GM18868 (cell line): Measurements from ENCODE around the gene PDCD11.

ENCODE experiments used
- ATAC-seq: cut with Tn5 transposase; IDR thresholded peaks from one replicate; pipeline ENCODE4 v1.9.1; 2021; ENCODE audit warnings: mild to moderate bottlenecking, moderate library complexity; ENCODE audit not compliant: unreplicated experiment

Gene PDCD11

DNA sequence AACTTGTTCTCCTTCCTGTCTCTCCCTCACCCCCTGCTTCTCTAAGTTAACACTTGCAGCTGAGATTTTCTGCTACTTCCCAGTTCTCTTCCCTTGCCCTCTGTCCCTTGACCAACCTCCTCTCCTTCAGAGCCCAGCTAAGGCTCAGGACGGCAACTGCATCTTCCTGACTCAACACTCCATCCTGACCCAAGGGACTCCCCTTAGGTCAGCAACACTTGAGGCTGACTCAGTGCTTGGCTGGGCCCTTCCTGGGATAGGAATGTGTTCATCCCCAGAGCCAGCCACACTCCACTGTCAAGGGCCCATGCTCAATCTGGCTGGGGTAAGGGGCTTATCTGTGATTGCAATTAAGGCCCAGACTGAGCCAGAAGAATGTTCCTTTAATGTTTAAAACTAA lies 52.3 kb downstream of the PDCD11 start:
- no peak for ATAC-seq

GRCh38 chr10:103449208-103450144 lies 53.0 kb downstream of the PDCD11 start:
- ATAC-seq: no peak

- no peak for ATAC-seq
Measured at GRCh38 chr10:103450201-103450695, 53.8 kb downstream of the PDCD11 start.

- no peak for ATAC-seq
Measured at GRCh38 chr10:103451091-103451813, 54.8 kb downstream of the PDCD11 start.

GRCh38 chr10:103451831-103452505 lies 55.5 kb downstream of the PDCD11 start, which contains the start of gene CALHM2:
CALHM2 (minus strand) TSS chr10:103452370; CDS start chr10:103449941, 2,429 bp downstream.
- peak; percentile 74 for ATAC-seq

GRCh38 chr10:103452506-103453230 lies 56.2 kb downstream of the PDCD11 start:
- ATAC-seq: peak; percentile 4

GRCh38 chr10:103454026-103454425 lies 57.6 kb downstream of the PDCD11 start:
- ATAC-seq: no peak

DNA sequence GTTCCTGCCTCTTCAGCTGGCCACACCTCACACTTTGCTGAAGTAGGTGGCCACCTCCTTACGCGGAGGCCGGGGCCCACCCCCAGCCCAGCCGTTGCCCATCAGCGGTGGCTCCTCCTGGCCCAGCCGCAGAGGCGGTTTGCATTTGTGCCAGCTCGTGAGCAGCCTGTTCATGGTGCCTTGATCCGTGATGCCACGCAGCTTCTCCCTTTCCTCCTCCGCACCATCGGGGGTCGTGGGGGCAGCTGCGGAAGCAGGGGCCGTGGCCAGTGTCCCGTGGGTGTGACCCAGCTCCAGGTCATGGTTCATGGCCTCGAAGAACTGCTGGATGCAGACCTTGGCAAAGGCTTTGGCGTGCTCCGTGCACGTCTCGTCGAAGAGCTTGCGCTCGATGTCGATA lies 58.8 kb downstream of the PDCD11 start:
- no peak for ATAC-seq

GRCh38 chr10:103456074-103456660 lies 59.7 kb downstream of the PDCD11 start:
- ATAC-seq: no peak

- ATAC-seq: no peak
Measured at GRCh38 chr10:103457176-103457712, 60.8 kb downstream of the PDCD11 start.

DNA sequence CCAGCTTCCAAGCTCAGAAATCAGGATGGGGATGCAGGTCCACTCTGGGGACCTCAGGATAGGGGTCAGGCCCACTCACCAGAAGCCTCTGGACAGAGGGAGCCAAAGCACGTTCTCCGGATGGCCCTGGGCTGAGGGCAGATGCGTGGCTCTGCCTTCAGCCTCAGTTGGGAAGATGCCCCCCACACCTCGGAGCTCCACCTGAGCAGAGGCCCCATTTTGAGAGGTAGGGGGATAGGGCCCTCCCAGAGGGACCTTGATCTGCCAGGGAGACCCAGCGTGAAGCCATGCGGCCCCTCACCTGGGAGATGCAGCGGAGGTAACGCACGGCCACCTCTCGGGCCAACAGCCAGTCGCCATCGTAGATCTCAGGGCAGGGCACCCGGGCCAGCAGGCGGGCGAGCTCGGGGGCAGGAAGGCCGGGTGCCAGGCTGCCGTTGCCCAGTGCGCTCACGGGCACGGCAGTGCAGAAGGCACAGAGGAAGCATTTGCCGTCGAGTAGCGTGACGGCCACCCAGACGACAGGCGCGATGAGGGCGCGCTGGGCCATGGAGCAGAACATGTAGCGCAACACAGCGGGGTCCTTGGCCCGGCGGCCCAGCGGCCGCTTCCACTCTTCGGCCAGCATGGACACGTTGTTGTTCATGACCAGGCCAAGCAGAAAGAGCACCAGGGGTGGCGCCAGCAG lies 61.6 kb downstream of the PDCD11 start:
- ATAC-seq: no peak

GRCh38 chr10:103458720-103459119 lies 62.3 kb downstream of the PDCD11 start, which contains the start of gene CALHM1:
CALHM1 (minus strand) TSS chr10:103458900; CDS start chr10:103458751, 149 bp downstream.
- no peak for ATAC-seq

DNA sequence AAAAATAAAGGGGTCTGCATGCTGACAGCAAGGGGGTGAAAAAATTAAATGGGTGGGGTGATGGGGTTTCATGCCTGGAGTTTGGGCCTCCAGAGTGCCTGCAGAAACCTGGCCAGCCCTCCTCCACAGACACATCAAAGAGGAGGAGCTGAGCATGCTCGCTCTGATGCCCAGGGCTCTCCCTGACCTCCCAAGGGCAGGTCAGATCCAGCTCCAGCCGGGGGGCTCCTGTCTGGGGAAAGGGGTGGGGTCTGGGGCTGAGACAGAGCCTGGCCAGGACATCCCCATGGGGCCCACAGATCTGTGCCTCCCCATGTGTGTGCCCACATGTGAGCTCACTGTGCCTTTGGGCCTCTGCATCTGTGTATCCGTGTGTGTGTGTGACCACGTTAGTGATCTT lies 63.2 kb downstream of the PDCD11 start:
- ATAC-seq: no peak

DNA sequence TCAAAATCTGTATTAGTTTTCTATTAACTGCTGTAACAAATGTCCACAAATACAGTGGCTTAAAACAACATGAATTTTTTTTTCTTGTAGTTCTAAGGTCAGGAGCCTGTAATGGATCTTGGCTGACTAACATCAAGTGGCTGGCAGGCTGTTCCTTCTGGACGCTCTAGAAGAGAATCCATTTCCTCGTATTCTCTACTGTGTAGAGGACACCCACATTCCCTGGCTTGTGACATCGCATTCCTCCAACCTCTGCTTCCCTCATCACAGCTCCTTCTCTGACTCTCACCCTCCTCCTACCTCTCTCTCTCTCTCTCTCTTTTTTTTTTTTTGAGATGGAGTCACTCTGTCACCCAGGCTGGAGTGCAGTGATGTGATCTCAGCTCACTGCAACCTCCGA lies 67.1 kb downstream of the PDCD11 start:
- ATAC-seq: no peak

DNA sequence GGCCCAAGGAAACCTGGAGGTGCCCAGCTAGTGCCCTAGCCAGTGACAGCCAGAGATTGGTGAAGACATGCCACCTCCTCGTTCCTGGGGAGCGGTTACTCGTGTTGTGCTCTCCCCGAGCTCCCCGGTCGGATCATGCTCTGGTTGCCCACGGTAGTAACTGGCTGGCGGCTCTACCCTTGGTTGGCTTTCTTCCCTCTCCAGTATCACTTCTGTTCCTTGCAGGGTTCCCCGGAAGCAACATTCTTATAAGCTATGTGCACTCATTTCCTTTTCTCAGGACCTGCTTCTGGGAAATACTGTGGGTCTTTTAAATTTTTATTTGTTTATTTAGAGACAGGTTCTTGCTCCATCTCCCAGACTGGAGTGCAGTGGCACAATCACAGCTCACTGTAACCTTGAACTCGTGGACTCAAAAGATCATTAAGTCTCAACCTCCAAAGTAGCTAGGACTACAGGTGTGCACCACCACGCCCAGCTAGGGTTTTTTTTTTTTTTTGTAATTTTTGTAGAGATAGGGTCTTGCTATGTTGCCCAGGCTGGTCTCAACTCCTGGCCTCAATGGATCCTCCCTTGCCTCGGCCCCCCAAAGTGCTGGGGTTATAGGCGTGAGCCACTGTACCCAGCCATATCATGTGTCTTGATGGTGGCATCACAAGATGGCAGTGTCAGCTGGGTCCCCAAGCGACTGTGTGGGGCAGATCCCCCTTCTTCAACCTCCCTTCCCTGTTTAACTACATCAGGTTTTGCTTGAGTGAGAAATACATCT lies 69.2 kb downstream of the PDCD11 start:
- ATAC-seq: no peak

GRCh38 chr10:103466734-103467133 lies 70.3 kb downstream of the PDCD11 start:
- no peak for ATAC-seq

DNA sequence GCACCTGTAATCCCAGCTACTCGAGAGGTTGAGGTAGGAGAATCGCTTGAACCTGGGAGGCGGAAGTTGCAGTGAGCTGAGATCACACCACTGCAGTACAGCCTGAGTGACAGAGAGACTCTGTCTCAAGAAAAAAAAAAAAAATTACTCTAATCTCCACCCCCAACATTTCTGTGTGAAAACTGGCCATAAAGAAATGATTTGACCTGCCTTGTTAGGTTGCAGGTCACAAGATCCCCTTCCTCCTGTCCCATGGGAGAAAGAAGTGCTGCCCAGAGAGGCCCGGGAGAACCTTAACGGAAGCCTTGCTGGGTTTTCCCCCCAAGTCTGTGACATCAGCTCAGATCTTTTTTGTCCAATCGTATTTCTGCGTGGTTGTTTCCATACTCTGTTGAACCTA lies 71.0 kb downstream of the PDCD11 start:
- ATAC-seq: peak; percentile 37

GRCh38 chr10:103469201-103469600 lies 72.8 kb downstream of the PDCD11 start:
- ATAC-seq: no peak
